AG04449 (cell line): Measurements from ENCODE around the gene RUNX2.

Source experiments
- CTCF ChIA-PET: fragments of 350-600 bp; formaldehyde crosslinking; extraction: SDS; loops from one replicate; lab custom pipeline; 2021; ENCODE audit warnings: antibody characterized with exemption; lab: Yijun Ruan, JAX
- POLR2A ChIA-PET: fragments of 400-600, 350-600 bp; formaldehyde crosslinking; extraction: SDS; loops from one replicate; lab custom pipeline; 2020; ENCODE audit warnings: antibody characterized with exemption, inconsistent platforms; lab: Yijun Ruan, JAX
- DNase-seq: peaks from one replicate; pipeline ENCODE4 v3.0.0-alpha.2; 2010; ENCODE audit warnings: low read depth, low spot score
- H3K4me3 ChIP-seq: 2 replicates; pipeline ENCODE4 v1.5.1; 2011; ENCODE audit warnings: low read depth, mild to moderate bottlenecking, control low read depth, low read length
- TF ChIP-seq, protein P1 (sequence below): IDR thresholded peaks from one replicate; pipeline ENCODE4 v1.5.1; 2011; ENCODE audit warnings: mild to moderate bottlenecking, moderate library complexity, low read length, control low read depth, inconsistent platforms; ENCODE audit not compliant: insufficient read depth; ENCODE audit errors: missing control alignments

Gene RUNX2

GRCh38 chr6:45574014-45574461, 245.9 kb downstream of the RUNX2 start:
- no peak overlapping the region for H3K4me3 ChIP-seq
- POLR2A ChIA-PET = no interaction called here

DNA sequence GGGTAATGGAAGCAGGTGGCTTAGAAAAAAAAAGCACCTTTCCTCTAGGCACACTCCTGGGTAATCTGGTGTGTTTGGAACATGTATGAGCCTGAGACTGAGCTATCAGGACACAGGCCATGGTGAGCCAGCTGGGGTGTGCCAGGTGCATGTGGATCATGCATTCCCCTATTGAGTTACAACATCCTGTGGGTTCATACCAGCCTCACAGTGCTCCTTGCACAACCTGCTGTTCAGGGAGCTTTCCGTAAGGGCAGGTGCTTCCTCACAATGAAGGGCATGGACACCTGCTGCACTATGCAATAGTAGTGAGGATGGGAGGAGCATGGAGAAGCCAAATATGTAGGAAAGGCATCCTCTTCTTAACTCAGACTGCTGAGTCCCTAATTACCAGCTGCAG, 246.8 kb downstream of the RUNX2 start:
- H3K4me3 ChIP-seq = no peak overlapping the region
- ChIA-PET POLR2A (no interaction called here), CTCF (interaction anchor here (0.9 kb wide), 1 partner anchor 11 kb away, joined by 3 read pairs; no protein-coding TSS in a partner anchor)
- TF ChIP-seq, protein P1, sequence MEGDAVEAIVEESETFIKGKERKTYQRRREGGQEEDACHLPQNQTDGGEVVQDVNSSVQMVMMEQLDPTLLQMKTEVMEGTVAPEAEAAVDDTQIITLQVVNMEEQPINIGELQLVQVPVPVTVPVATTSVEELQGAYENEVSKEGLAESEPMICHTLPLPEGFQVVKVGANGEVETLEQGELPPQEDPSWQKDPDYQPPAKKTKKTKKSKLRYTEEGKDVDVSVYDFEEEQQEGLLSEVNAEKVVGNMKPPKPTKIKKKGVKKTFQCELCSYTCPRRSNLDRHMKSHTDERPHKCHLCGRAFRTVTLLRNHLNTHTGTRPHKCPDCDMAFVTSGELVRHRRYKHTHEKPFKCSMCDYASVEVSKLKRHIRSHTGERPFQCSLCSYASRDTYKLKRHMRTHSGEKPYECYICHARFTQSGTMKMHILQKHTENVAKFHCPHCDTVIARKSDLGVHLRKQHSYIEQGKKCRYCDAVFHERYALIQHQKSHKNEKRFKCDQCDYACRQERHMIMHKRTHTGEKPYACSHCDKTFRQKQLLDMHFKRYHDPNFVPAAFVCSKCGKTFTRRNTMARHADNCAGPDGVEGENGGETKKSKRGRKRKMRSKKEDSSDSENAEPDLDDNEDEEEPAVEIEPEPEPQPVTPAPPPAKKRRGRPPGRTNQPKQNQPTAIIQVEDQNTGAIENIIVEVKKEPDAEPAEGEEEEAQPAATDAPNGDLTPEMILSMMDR = no peak
- no peak for DNase-seq

More at GRCh38 chr6:45574014-45574461, 245.9 kb downstream of the RUNX2 start:
- TF ChIP-seq, protein P1 = no peak
- no peak for DNase-seq
- CTCF ChIA-PET = interaction anchor here (0.9 to 1.5 kb wide), 2 partner anchors 10 to 140 kb away, joined by 3 to 4 read pairs; no protein-coding TSS in a partner anchor

DNA sequence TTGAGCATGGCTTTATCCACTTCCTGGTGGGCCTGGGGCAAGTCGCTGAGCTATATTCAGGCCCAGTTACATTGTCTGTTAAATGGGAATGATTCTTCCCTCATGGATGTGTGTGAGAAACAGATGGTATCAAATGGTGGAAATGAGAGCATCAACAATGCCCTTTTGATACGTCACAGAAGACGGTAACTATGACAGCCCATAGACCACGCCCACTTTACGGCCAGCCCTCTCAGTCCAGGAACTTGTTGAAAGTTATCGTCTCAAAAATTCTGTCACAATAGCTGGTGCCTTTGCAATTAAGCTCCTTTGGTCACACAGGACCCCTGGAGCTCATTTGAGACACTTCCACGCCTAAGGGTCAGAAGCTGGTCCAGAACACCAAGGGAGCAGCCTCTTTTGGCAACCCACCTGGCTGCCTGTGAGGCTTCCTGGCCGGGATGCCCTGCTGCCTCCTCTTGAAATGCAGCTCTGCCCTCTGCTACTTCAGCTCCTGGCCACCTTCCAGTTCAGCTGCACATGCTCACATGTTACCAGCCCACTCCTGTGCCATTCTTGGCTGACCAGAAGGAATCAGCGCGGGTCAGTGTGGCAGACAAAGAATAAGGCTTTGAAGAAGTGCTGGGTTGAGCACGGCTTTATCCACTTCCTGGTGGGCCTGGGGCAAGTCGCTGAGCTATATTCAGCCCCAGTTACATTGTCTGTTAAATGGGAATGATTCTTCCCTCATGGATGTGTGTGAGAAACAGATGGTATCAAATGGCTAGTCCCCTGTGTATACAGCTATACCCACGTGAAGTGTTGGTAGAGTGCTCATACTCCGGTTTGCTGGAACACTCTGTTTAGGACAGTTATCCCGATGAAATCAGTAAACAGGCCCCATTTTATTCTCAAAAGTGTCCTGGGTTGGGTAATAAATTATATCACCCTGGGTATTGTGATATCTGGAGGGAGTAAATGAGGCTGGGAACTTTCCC, 248.8 kb downstream of the RUNX2 start:
- ChIA-PET POLR2A (no interaction called here), CTCF (no interaction called here)
- TF ChIP-seq, protein P1 = no peak
- no peak overlapping the region for H3K4me3 ChIP-seq
- DNase-seq = no peak

DNA sequence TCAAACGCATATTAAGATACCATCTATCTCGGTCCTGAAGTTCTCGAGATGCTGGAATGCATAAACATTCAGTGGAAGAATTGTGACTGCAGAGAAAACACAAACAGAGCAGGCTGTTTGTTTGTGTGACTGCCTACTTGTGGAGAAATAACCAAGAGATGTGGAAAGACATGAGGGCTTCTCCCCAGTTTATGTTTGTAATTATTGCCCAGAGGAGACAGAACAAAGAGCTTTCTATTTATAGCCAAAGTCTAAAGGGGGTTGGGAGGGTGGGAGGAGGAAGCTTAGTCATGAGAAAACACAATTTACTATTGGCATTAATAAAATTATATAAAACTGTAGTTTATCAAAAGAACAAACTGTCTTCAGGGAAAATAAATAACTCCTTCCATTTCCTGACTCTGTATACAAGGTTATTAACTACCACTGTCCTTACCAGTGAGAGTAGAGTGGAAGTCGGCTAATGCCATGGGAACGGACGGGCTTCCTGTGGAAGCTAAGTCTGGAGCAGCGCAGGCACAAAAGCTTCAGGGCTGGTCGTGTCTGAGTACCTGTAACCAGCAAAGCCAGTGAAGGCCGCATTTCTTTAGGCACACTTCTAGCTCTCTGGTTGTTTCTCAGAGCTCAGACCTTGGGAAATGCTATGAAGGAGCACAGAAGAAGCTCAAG, 249.8 kb downstream of the RUNX2 start:
- ChIA-PET POLR2A (no interaction called here), CTCF (interaction anchor here (1.0 kb wide), 1 partner anchor 9 kb away, joined by 3 read pairs; no protein-coding TSS in a partner anchor)
- H3K4me3 ChIP-seq = no peak overlapping the region
- TF ChIP-seq, protein P1 = no peak
- DNase-seq = no peak

- TF ChIP-seq, protein P1 = no peak
- CTCF ChIA-PET = no interaction called here
- no peak for DNase-seq
- no peak overlapping the region for H3K4me3 ChIP-seq
- POLR2A ChIA-PET = no interaction called here
Measured at GRCh38 chr6:45584127-45584526, 256.0 kb downstream of the RUNX2 start.
